ENCODE data around the gene LETMD1. TPM values are rescaled to one million over a fixed set of nuclear protein-coding genes. Genes with fewer than 3 reads are reported as not detected.

Gene LETMD1
- total and polyA plus RNA-seq, 7 donors, result 37.0 to 87.2 (median 61.4) TPM

DNA sequence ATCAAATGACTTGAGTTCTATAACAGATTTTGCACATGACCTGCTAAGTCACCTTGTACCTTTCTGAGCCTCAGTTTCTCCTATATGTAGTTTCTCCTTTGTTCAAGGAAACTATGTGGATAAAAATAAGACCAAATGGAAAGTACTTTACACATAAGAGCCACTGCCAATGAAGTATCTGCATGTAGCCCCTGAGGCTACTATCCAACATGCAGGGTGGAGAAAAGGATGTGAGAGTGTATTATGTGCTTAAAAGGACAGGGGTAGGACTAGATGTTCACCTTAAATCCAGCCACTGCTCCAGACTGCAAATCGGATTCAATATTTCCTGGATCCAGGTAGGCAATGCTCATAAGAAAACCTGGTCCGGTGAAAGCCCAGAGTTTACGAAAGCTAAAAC, 43.1 kb upstream of the LETMD1 start:
- H3K36me3 ChIP-seq, result peaks cover 6 to 78% (median 16%) of the 10 kb centered on the region in 4 donors

DNA sequence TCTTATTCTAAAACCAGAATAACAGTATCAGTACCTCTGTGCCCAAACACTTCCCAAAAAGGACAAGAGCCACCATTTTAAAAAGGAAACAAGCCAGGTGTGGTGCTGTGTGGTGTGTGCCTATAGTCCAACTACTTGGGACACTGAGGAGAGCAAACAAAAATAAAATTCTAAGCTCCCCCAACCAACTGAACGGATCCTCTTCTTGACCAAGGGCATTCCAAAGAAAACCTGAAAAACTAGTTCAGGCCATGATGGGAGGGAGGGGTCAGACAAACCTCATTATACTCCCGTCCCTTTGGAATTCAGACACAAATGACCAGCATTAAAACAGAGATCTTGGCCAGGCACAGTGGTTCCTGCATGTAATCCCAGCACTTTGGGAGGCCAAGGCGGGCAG, 42.5 kb upstream of the LETMD1 start:
- 36 to 74% methylated on average over 3 of the region's 3 CpGs for WGBS, 2 donors
- no peak overlapping the region for H3K4me3 ChIP-seq
- TF ChIP-seq POLR2AphosphoS5 (IDR thresholded peaks at IDR 0.05) (no peak), EP300 (IDR thresholded peaks at IDR 0.05) (no peak), POLR2A (IDR thresholded peaks at IDR 0.05) (no peak), CTCF (IDR thresholded peaks at IDR 0.05) (no peak)

More for the DNA sequence above, 43.1 kb upstream of the LETMD1 start:
- intact Hi-C loops (cut with DNase I), result no loop called here
- WGBS, 2 donors, result 93 to 94% methylated on average over 3 of the region's 3 CpGs
- Histone ChIP-seq H3K4me1 (no peaks in the 10 kb centered on the region), H3K4me3 (no peak overlapping the region), H3K27me3 (no peaks in the 10 kb centered on the region), H3K9me3 (no peaks in the 10 kb centered on the region), H3K27ac (no peak overlapping the region)
- TF ChIP-seq POLR2AphosphoS5 (IDR thresholded peaks at IDR 0.05) (no peak), POLR2A (IDR thresholded peaks at IDR 0.05) (no peak), EP300 (IDR thresholded peaks at IDR 0.05) (no peak), CTCF (IDR thresholded peaks at IDR 0.05) (no peak)
- DNase-seq, result no peak

DNA sequence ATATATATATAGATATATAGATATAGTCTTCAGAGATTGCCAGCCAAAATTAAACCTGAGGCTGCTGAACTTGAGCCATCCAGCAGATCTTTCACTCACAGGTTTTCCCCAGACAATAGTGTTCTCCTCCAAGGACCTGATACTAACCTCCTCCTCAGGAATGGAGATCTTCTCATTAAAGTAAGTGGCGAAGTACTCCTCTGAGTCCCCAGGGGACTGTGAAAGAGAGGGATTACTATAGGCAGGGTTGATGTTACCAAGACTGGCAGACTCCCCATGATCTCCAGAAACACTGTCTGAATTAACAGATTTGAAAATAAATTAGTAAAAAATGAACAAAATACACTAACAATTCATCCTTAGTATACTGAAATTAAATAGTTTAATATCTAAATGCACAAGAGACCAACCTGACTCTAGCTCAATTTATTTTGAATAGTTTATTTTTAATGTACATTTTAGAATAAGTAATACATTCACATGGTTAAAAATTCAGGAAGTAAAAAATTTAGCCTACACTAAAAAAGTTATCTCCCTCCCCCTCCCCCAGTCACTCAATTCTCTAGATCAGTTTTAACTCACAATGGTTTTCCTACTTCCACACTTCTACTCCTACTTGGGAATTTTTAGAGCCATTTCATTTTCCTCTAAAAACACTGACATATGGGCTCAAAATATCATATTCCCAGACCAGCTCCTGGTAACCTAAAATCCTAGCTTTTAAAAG, 39.6 kb upstream of the LETMD1 start:
- Histone ChIP-seq H3K27ac (peak overlapping the region; percentile 9 to 45 (median 31)), H3K9me3 (no peaks in the 10 kb centered on the region), H3K4me1 (no peaks in the 10 kb centered on the region), H3K27me3 (no peaks in the 10 kb centered on the region), H3K36me3 (peaks cover 6 to 48% (median 13%) of the 10 kb centered on the region in 4 donors), H3K4me3 (no peak overlapping the region)
- TF ChIP-seq POLR2AphosphoS5 (IDR thresholded peaks at IDR 0.05) (no peak), EP300 (IDR thresholded peaks at IDR 0.05) (no peak), CTCF (IDR thresholded peaks at IDR 0.05) (no peak), POLR2A (IDR thresholded peaks at IDR 0.05) (no peak)
- no peak for DNase-seq
- intact Hi-C loops (cut with DNase I), result no loop called here
- 94 to 96% methylated on average over 1 of the region's 1 CpG for WGBS, 2 donors

More for the DNA sequence above, 42.5 kb upstream of the LETMD1 start:
- H3K27me3 ChIP-seq, result no peaks in the 10 kb centered on the region
- intact Hi-C loops (cut with DNase I), result no loop called here
- no peaks in the 10 kb centered on the region for H3K4me1 ChIP-seq
- no peak overlapping the region for H3K27ac ChIP-seq
- H3K9me3 ChIP-seq, result no peaks in the 10 kb centered on the region
- DNase-seq, result no peak
- H3K36me3 ChIP-seq, result peaks cover 6 to 71% (median 14%) of the 10 kb centered on the region in 4 donors

GRCh38 chr12:51009056-51009440, 39.1 kb upstream of the LETMD1 start:
- H3K9me3 ChIP-seq, result no peaks in the 10 kb centered on the region
- H3K27ac ChIP-seq, result peak overlapping the region; percentile 9 to 45 (median 31)
- H3K27me3 ChIP-seq, result no peaks in the 10 kb centered on the region
- no peak overlapping the region for H3K4me3 ChIP-seq
- TF ChIP-seq CTCF (IDR thresholded peaks at IDR 0.05) (no peak), POLR2AphosphoS5 (IDR thresholded peaks at IDR 0.05) (peak in 3 of 4 donors; percentile 16 to 45 (median 27))
- intact Hi-C loops (cut with DNase I), result no loop called here
- no peaks in the 10 kb centered on the region for H3K4me1 ChIP-seq
- peaks cover 6 to 44% (median 13%) of the 10 kb centered on the region in 4 donors for H3K36me3 ChIP-seq
- peak; percentile 83 for DNase-seq
- 46 to 76% methylated on average over 8 of the region's 8 CpGs for WGBS, 2 donors

Measured in sigmoid colon (tissue), 7 donors.